Fibroblast of lung (primary cell): ENCODE measurements around the gene PER1. TPM values are rescaled to one million over a fixed set of nuclear protein-coding genes. Genes with fewer than 3 reads are reported as not detected.

ENCODE experiments used
- DNase-seq, 2 donors: peaks; one replicate each; pipeline versions ENCODE4 v3.0.0 to v3.0.0-alpha.2; 2010; ENCODE audit warnings: low read depth in 2 of 2
- H2AFZ ChIP-seq: 2 replicates; pipeline ENCODE4 v1.5.1; 2012; ENCODE audit warnings: low read length, control low read depth, inconsistent platforms
- H3K27ac ChIP-seq: 2 replicates; pipeline ENCODE4 v1.5.1; 2011; ENCODE audit warnings: low read length, control low read depth; ENCODE audit not compliant: insufficient read depth
- H3K27me3 ChIP-seq: 2 replicates; pipeline ENCODE4 v1.5.1; 2011; ENCODE audit warnings: mild to moderate bottlenecking, low read length; ENCODE audit not compliant: control insufficient read depth, insufficient read depth
- H3K36me3 ChIP-seq: 2 replicates; pipeline ENCODE4 v1.5.1; 2011; ENCODE audit warnings: low read length; ENCODE audit not compliant: control insufficient read depth, insufficient read depth
- H3K4me1 ChIP-seq: 2 replicates; pipeline ENCODE4 v1.5.1; 2011; ENCODE audit warnings: low read length; ENCODE audit not compliant: control insufficient read depth, insufficient read depth; ENCODE audit errors: extremely low read depth
- H3K4me2 ChIP-seq: 2 replicates; pipeline ENCODE4 v1.5.1; 2011; ENCODE audit warnings: low read length, control low read depth; ENCODE audit not compliant: insufficient read depth; ENCODE audit errors: extremely low read depth
- H3K4me3 ChIP-seq, 4 experiments: fragments of 200-600 bp in 1 of 4; sonication (generic) in 1 of 4; replicated peaks in 1 of 4; 2 replicates each; pipeline ENCODE4 v1.5.1; 2011 to 2016; ENCODE audit warnings: low read length in 4 of 4, low read depth in 3 of 4, mild to moderate bottlenecking in 3 of 4, control low read depth in 2 of 4, inconsistent platforms in 1 of 4, mixed read lengths in 1 of 4; ENCODE audit not compliant: insufficient read depth in 1 of 4; ENCODE audit errors: control extremely low read depth in 1 of 4
- H3K79me2 ChIP-seq: 2 replicates; pipeline ENCODE4 v1.5.1; 2012; ENCODE audit warnings: mild to moderate bottlenecking, low read length, inconsistent platforms; ENCODE audit not compliant: control insufficient read depth, insufficient read depth
- H3K9ac ChIP-seq: 2 replicates; pipeline ENCODE4 v1.5.1; 2011; ENCODE audit warnings: mild to moderate bottlenecking, low read length, control low read depth; ENCODE audit not compliant: insufficient read depth
- H3K9me3 ChIP-seq: 2 replicates; pipeline ENCODE4 v1.5.1; 2012; ENCODE audit warnings: low read depth, low read length; ENCODE audit not compliant: control insufficient read depth, insufficient read depth
- H4K20me1 ChIP-seq: 2 replicates; pipeline ENCODE4 v1.5.1; 2011; ENCODE audit warnings: low read length; ENCODE audit not compliant: control insufficient read depth, insufficient read depth; ENCODE audit errors: extremely low read depth
- CTCF ChIP-seq, 2 donors: IDR thresholded peaks in 1 of 2; conservative IDR thresholded peaks in 1 of 2; 1 replicate in 1 of 2; 2 replicates in 1 of 2; pipeline ENCODE4 v1.5.1; 2011 to 2012; ENCODE audit warnings: low read length in 2 of 2, control low read depth in 1 of 2, inconsistent platforms in 1 of 2, low read depth in 1 of 2, mild to moderate bottlenecking in 1 of 2
- EZH2 ChIP-seq: IDR thresholded peaks from 2 replicates; pipeline ENCODE4 v1.5.1; 2012; ENCODE audit warnings: low read length, control low read depth, mild to moderate bottlenecking; ENCODE audit errors: missing control alignments
- polyA plus RNA-seq, 2 donors: library from polyadenylated mRNA; depleted of rRNA in 1 of 2; stranded (reverse) in 1 of 2; unstranded in 1 of 2; fragments of >200 nt; gene quantifications; 2 replicates each; pipeline ENCODE4 v1.2.1, GENCODE V29; 2011 to 2012; ENCODE audit warnings: missing spikeins in 1 of 2
- total RNA-seq: library from RNA; depleted of rRNA; stranded (reverse); fragments of >200 nt; gene quantifications from 2 replicates; pipeline ENCODE4 v1.2.1, GENCODE V29; 2014

The PER1 gene
- total and polyA plus RNA-seq, 2 donors (not counting 1 experiment from before 2014, with no cell fraction given) = 2.5 to 6.9 TPM

- Histone ChIP-seq H3K27me3 (no peaks in the 10 kb centered on the region), H3K9me3 (no peaks in the 10 kb centered on the region), H3K27ac (peak overlapping the region; percentile 19), H3K4me1 (peaks cover 8% of the 10 kb centered on the region), H3K9ac (no peak overlapping the region), H4K20me1 (no peaks in the 10 kb centered on the region), H3K4me3 (peak overlapping the region; percentile 9 to 64 (median 40)), H3K4me2 (peak overlapping the region; percentile 46), H3K36me3 (peaks cover 16% of the 10 kb centered on the region), H3K79me2 (no peaks in the 10 kb centered on the region), H2AFZ (no peak overlapping the region)
- TF ChIP-seq EZH2 (no peak), CTCF (conservative IDR thresholded peaks at IDR 0.05 in 1 of 2, IDR thresholded peaks at IDR 0.05 in 1 of 2; ENCODE audit: low read depth in 1 of 2, low read length in 2 of 2) (no peak)
- no peak for DNase-seq
These were observed 13.9 kb downstream of the PER1 start for GRCh38 chr17:8138374-8138671.

DNA sequence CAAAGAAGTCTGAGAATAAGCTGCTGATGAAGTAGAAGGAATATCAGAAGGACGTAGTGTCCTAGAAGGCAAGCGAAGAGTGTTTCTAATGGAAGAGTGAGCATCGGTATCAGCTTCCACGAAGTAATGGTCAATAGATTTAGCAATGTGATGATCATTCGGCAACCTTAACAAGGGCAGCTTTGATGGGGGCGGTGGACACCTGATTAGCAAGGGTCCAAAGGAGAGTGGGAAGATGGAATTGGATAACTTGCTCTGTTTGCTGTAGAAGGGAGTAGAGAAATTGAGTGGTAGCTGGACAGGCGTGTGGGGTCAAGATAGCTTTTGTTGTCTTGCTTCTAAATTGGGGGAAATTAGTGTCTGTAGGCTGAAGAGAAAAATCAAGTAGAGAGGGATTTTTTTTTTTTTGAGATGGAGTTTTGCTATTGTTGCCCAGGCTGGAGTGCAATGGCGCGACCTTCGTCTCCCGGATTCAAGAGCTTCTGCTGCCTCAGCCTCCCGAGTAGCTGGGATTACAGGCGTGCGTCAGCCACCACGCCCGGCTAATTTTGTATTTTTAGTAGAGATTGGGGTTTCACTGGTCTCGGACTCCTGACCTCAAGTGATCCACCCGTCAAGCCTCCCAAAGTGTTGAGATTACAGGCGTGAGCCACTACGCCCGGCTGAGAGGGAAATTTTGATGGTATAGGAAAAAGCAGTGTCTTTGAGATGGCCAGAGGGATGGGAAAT is 14.4 kb downstream of the PER1 start:
- Histone ChIP-seq H3K27ac (peak overlapping the region; percentile 19), H3K4me1 (peaks cover 8% of the 10 kb centered on the region), H3K79me2 (no peaks in the 10 kb centered on the region), H3K4me2 (peak overlapping the region; percentile 46), H2AFZ (peak overlapping the region; percentile 8), H4K20me1 (no peaks in the 10 kb centered on the region), H3K4me3 (peak overlapping the region; percentile 9 to 64 (median 40)), H3K9ac (no peak overlapping the region), H3K9me3 (no peaks in the 10 kb centered on the region), H3K27me3 (no peaks in the 10 kb centered on the region), H3K36me3 (peaks cover 16% of the 10 kb centered on the region)
- TF ChIP-seq CTCF (conservative IDR thresholded peaks at IDR 0.05 in 1 of 2, IDR thresholded peaks at IDR 0.05 in 1 of 2; ENCODE audit: low read depth in 1 of 2, low read length in 2 of 2) = no peak
- no peak for TF ChIP-seq EZH2
- DNase-seq = no peak

- DNase-seq = no peak
- no peaks in the 10 kb centered on the region for H3K79me2 ChIP-seq
- H3K27me3 ChIP-seq = no peaks in the 10 kb centered on the region
- H3K4me2 ChIP-seq = no peak overlapping the region
- H3K4me3 ChIP-seq = no peak overlapping the region
- H3K4me1 ChIP-seq = peaks cover 8% of the 10 kb centered on the region
- no peaks in the 10 kb centered on the region for H3K9me3 ChIP-seq
- no peaks in the 10 kb centered on the region for H3K36me3 ChIP-seq
- H2AFZ ChIP-seq = no peak overlapping the region
- TF ChIP-seq CTCF (conservative IDR thresholded peaks at IDR 0.05 in 1 of 2, IDR thresholded peaks at IDR 0.05 in 1 of 2; ENCODE audit: low read depth in 1 of 2, low read length in 2 of 2) = no peak
- no peak for TF ChIP-seq EZH2
- H3K9ac ChIP-seq = no peak overlapping the region
- no peaks in the 10 kb centered on the region for H4K20me1 ChIP-seq
- no peak overlapping the region for H3K27ac ChIP-seq
These were observed 18.3 kb downstream of the PER1 start for GRCh38 chr17:8133941-8134340.
